Measurements from ENCODE around the gene WFDC1.

The WFDC1 gene

GRCh38 chr16:84294531-84295142 lies at the start of gene WFDC1:
WFDC1 (plus strand) TSS chr16:84294878; CDS start chr16:84294972, 94 bp downstream.
- DNase-seq = peak; percentile 34

- no peak for DNase-seq
Observed at GRCh38 chr16:84245956-84246678, 48.6 kb upstream of the WFDC1 start.

- DNase-seq = no peak
Observed at GRCh38 chr16:84246679-84247077, 48.0 kb upstream of the WFDC1 start.

GRCh38 chr16:84247331-84247730 lies 47.3 kb upstream of the WFDC1 start:
- no peak for DNase-seq

- no peak for DNase-seq
Observed at GRCh38 chr16:84247844-84248243, 46.8 kb upstream of the WFDC1 start.

GRCh38 chr16:84252184-84252583 lies 42.5 kb upstream of the WFDC1 start:
- DNase-seq = no peak

- no peak for DNase-seq
Observed at GRCh38 chr16:84253173-84253572, 41.5 kb upstream of the WFDC1 start.

GRCh38 chr16:84254062-84254461 lies 40.6 kb upstream of the WFDC1 start:
- DNase-seq = no peak

GRCh38 chr16:84255050-84255810 lies 39.4 kb upstream of the WFDC1 start:
- no peak for DNase-seq

- no peak for DNase-seq
Observed at GRCh38 chr16:84258266-84258665, 36.4 kb upstream of the WFDC1 start.

GRCh38 chr16:84259691-84260090 lies 35.0 kb upstream of the WFDC1 start:
- no peak for DNase-seq

- no peak for DNase-seq
Observed at GRCh38 chr16:84260766-84261554, 33.7 kb upstream of the WFDC1 start.

- no peak for DNase-seq
Observed at GRCh38 chr16:84262031-84262430, 32.6 kb upstream of the WFDC1 start.

GRCh38 chr16:84262939-84263338 lies 31.7 kb upstream of the WFDC1 start:
- no peak for DNase-seq

GRCh38 chr16:84266451-84266850 lies 28.2 kb upstream of the WFDC1 start:
- peak; percentile 51 for DNase-seq

GRCh38 chr16:84267380-84267779 lies 27.3 kb upstream of the WFDC1 start:
- DNase-seq = no peak

- peak; percentile 54 for DNase-seq
Observed at GRCh38 chr16:84268291-84269040, 26.2 kb upstream of the WFDC1 start.

GRCh38 chr16:84270071-84270470 lies 24.6 kb upstream of the WFDC1 start:
- no peak for DNase-seq

- no peak for DNase-seq
Observed at GRCh38 chr16:84270531-84270930, 24.1 kb upstream of the WFDC1 start.

- DNase-seq = no peak
Observed at GRCh38 chr16:84271037-84271436, 23.6 kb upstream of the WFDC1 start.

- peak; percentile 59 for DNase-seq
Observed at GRCh38 chr16:84271866-84272265, 22.8 kb upstream of the WFDC1 start.

- DNase-seq = no peak
Observed at GRCh38 chr16:84272740-84273320, 21.8 kb upstream of the WFDC1 start.

Measured in NCI-H146 (cell line).